HG02678 (cell line): ENCODE results near the gene RTTN.
"Not testable (repeated sequence)": the region's sequence is repeated elsewhere in the genome, so short reads cannot be mapped to it uniquely, and the experiment has no call there.

Source experiments
- ATAC-seq: cut with Tn5 transposase; IDR thresholded peaks from one replicate; pipeline ENCODE4 v1.9.1; 2021; ENCODE audit warnings: mild to moderate bottlenecking, moderate library complexity; ENCODE audit not compliant: unreplicated experiment

Gene RTTN

DNA sequence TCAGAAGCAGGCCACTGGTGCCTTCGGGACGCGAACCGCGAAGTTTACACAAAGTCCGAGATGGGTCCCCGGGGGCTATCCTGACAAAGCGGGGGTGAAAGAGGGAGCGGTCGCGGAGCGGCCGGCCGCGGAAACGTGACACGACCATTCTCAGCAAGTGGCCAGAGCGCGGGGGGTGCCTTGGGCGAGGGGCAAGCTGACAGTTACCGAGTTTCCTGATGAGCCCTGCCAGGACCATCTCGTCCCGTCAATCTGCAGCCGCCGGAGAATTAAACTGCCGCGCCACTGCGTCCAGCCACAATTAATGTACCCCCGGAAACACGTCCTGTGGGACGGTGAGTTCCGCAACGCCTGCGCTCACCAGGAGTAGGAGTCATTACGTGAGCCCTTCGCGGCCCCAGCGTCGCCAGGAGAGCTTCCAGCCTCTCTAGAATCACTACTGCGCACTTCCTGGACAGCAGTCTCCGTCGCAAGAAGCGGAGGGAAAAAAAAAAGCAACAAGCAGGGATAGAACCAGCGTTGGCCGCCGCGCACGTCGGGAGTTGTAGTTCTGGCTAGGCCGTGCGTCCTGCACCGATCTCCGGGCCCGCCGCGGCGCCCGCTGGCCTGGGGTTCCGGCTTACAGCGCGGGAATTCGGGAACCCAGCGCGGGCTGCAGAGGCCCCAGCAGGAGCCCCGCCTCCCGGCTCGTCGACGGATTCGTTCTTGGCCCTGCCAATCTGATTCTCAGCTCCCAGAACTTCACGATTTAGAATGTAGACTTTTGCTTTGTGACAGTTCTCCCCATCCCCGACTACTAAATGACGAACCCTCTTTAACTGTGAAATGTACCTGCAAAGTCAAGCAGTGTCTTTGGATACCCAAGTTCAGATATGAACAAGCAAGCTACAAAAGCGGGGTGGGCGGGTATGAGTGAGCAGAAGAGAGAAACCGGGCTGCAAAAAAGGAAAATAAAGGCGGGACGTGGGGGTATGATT, at the start of gene RTTN:
Gene RTTN (minus strand): TSS at position 267 of the 977 bp plus-strand sequence. CDS start 29 bp downstream, at position 238.
- ATAC-seq = peak; percentile 95

DNA sequence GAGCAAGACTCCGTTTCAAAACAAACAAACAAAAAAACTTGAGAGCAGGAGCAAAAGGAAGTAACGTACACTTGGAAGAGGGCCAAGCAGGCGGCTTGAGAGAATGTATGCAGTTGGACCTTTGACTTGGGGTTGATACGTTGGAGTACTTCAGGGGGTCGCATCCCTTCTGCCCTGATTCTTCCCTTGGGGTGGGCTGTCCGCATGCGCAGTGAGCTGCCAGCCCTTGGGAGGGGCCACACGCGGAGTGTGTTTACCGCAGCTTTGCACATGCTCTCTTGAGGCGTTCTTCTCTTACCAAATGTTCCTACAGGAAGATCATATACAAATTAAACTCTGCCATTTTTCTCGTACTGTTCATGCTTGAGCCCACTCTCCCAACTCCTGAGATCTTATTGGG, 45.3 kb upstream of the RTTN start:
- no peak for ATAC-seq

DNA sequence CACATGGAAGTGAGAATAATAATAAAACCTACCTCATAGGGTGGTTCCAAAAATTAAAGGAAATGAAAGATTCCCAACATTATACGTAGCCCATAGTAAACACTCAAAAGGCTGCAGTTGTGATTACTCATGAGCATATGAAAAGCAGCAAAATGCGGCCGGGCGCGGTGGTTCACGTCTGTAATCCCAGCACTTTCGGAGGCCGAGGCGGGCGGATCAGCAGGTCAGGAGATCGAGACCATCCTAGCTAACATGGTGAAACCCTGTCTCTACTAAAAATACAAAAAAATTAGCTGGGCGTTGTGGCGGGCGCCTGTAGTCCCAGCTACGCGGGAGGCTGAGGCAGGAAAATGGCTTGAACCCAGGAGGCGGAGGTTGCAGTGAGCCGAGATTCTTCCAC, 44.4 kb upstream of the RTTN start:
- ATAC-seq = not testable (repeated sequence)

- ATAC-seq = no peak
Measured at GRCh38 chr18:70249118-70249517, 43.6 kb upstream of the RTTN start.

- ATAC-seq = no peak
Measured at GRCh38 chr18:70246061-70246466, 40.6 kb upstream of the RTTN start.

- no peak for ATAC-seq
Measured at GRCh38 chr18:70243131-70243929, 37.8 kb upstream of the RTTN start.

GRCh38 chr18:70236921-70237320, 31.4 kb upstream of the RTTN start:
- not testable (repeated sequence) for ATAC-seq

- no peak for ATAC-seq
Measured at GRCh38 chr18:70235478-70235877, 30.0 kb upstream of the RTTN start.

GRCh38 chr18:70234667-70235459, 29.4 kb upstream of the RTTN start:
- no peak for ATAC-seq

GRCh38 chr18:70233974-70234373, 28.5 kb upstream of the RTTN start:
- no peak for ATAC-seq

- ATAC-seq = no peak
Measured at GRCh38 chr18:70232261-70232660, 26.8 kb upstream of the RTTN start.

GRCh38 chr18:70229639-70230038, 24.2 kb upstream of the RTTN start:
- ATAC-seq = no peak

DNA sequence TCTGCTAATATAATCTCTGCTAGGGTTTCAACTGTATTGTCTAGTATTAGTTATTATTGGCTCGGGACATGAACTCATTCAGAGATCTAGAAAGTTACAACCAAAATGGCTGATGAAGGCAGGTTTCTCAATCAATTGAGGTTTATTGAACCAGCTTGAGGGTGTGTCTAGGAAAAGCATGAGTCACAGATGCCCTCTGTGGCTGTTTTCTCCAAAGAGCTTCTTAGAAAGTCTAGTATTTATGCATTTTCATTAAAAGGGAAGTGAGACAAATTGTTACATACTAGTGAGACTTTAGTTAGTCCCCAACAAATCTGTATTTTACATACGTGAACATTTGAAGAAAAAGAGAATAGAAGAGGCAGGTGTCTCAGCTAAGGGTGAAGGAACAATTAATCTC, 23.0 kb upstream of the RTTN start:
- ATAC-seq = no peak

GRCh38 chr18:70227438-70227837, 22.0 kb upstream of the RTTN start:
- no peak for ATAC-seq

DNA sequence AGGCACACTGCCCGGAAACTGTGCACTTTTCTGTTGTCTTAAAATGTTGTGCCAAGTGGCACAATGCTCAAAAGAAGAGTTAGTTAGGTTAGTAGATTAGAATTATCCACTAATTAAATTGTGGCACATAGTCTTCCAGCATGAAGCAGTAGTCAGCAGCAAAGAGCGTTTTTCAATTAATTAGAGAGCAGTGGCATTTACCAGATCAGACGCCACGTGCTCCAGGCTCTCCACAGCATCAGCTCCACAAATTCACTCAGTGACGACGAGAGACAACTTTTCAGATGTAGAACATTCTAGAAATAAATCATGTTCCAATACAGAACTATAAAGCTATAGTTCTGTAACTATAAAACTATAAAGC, 16.4 kb upstream of the RTTN start:
- no peak for ATAC-seq

DNA sequence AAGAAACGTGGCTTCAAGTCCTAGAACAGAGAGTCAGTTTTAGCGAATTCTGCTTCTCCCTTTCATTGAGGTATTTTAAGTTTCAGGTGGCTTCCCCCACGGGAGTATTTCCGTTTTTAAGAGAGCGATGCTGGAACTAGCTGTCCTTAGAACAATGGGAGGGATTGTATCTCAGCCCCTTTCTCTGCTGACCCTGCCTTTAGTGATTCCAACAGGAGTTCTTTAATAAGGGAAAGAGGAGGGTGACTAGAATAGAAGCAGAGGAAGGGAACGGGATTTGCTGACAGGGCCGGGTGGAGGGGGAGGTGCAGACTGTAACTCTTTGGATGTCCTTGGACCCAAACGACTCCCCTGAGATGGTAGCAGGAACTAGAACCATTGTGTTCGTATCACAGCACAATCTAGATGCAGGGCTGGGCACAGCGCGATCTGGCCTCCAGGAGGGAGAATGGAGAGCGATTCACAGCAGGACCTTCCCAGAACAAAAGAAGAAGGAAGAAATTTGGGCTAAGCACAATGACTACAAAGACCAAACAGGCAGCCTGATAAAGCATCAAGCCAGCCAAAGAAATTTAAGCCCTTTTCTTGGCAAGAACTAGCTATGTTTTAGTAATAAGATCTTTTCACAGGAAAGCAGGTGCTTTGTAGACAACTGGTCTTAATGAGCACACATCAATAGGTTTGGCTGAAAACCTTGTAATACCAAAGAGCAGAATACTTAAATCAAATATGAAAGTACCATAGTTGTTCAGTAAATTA, 15.8 kb upstream of the RTTN start:
- no peak for ATAC-seq

GRCh38 chr18:70220628-70221027, 15.1 kb upstream of the RTTN start:
- ATAC-seq = no peak

DNA sequence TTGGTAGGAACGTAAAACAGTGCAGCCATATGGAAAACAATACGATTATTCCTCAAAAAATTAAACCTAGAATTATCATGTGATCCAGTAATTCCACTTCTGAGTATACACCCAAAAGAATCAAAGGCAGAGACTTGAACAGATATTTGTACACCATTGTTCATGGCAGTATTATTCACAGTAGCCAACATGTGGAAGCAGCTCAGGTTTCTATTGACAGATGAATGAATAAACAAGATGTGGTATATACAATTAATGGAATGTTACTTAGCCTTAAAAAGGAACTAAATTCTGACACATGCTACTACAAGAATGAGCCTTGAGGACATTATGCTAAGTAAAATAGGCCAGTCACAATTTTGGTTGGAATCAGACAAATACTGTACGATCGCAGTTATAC, 14.2 kb upstream of the RTTN start:
- no peak for ATAC-seq

DNA sequence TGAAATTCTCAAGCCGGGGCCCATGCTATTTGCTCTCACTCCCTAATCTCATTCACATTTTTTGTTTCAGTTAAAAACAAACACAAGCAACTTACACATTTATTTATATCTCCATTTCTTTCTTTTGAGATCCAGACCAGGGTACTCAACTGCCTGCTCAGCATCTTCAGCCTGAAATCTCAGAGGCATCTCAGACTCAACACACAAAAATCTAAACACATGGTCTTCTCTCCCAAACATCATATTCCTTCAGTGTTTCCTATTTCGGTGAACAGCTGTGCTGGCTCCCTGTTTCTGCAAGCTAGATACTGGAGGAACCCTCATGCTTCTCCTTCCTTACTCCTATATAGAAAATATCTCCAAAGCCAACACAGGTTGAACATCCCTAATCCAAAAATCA, 11.3 kb upstream of the RTTN start:
- ATAC-seq = no peak

GRCh38 chr18:70207181-70207580, 1.7 kb upstream of the RTTN start:
- no peak for ATAC-seq
